ENCODE results near the gene SLC5A2. TPM values are rescaled to one million over a fixed set of nuclear protein-coding genes. Genes with fewer than 3 reads are reported as not detected.

SLC5A2 gene
- total and polyA plus RNA-seq, 2 experiments from 2014 or later, result 0.36 to 4.9 TPM

GRCh38 chr16:31530405-31530804 is 47.5 kb downstream of the SLC5A2 start:
- Histone ChIP-seq H3K36me3 (no peaks in the 10 kb centered on the region), H3K9me3 (ENCODE audit: low read depth) (no peaks in the 10 kb centered on the region), H3K27ac (no peak overlapping the region), H3K27me3 (peaks cover 43% of the 10 kb centered on the region), H3K4me3 (no peak overlapping the region), H3K4me1 (ENCODE audit: low read depth) (no peaks in the 10 kb centered on the region)
- no peak for DNase-seq (ENCODE audit: low read depth in 1 of 2, low spot score in 1 of 2)
- no peak for TF ChIP-seq CTCF (IDR thresholded peaks at IDR 0.05; ENCODE audit: low read depth, low read length)

GRCh38 chr16:31531096-31531495 is 48.2 kb downstream of the SLC5A2 start:
- no peaks in the 10 kb centered on the region for H3K4me1 ChIP-seq (ENCODE audit: low read depth)
- DNase-seq (ENCODE audit: low read depth in 1 of 2, low spot score in 1 of 2), result no peak
- no peak for TF ChIP-seq CTCF (IDR thresholded peaks at IDR 0.05; ENCODE audit: low read depth, low read length)
- H3K27me3 ChIP-seq, result peaks cover 43% of the 10 kb centered on the region
- no peak overlapping the region for H3K27ac ChIP-seq
- no peak overlapping the region for H3K4me3 ChIP-seq
- H3K36me3 ChIP-seq, result no peaks in the 10 kb centered on the region
- H3K9me3 ChIP-seq (ENCODE audit: low read depth), result no peaks in the 10 kb centered on the region

GRCh38 chr16:31532120-31532519 is 49.2 kb downstream of the SLC5A2 start:
- peaks cover 41% of the 10 kb centered on the region for H3K27me3 ChIP-seq
- TF ChIP-seq CTCF (IDR thresholded peaks at IDR 0.05; ENCODE audit: low read depth, low read length), result no peak
- H3K27ac ChIP-seq, result no peak overlapping the region
- H3K36me3 ChIP-seq, result no peaks in the 10 kb centered on the region
- H3K4me1 ChIP-seq (ENCODE audit: low read depth), result no peaks in the 10 kb centered on the region
- H3K4me3 ChIP-seq, result no peak overlapping the region
- no peak for DNase-seq (ENCODE audit: low read depth in 1 of 2, low spot score in 1 of 2)
- no peaks in the 10 kb centered on the region for H3K9me3 ChIP-seq (ENCODE audit: low read depth)

GRCh38 chr16:31532896-31533295 is 50.0 kb downstream of the SLC5A2 start:
- Histone ChIP-seq H3K27me3 (peaks cover 33% of the 10 kb centered on the region), H3K9me3 (ENCODE audit: low read depth) (no peaks in the 10 kb centered on the region), H3K4me3 (no peak overlapping the region)

GRCh38 chr16:31535737-31536136 is 52.8 kb downstream of the SLC5A2 start:
- DNase-seq (ENCODE audit: low read depth in 1 of 2, low spot score in 1 of 2), result no peak
- H3K27me3 ChIP-seq, result peaks cover 5% of the 10 kb centered on the region
- H3K9me3 ChIP-seq (ENCODE audit: low read depth), result no peaks in the 10 kb centered on the region
- H3K4me3 ChIP-seq, result no peak overlapping the region
- no peak overlapping the region for H3K27ac ChIP-seq
- H3K4me1 ChIP-seq (ENCODE audit: low read depth), result no peaks in the 10 kb centered on the region
- no peaks in the 10 kb centered on the region for H3K36me3 ChIP-seq
- TF ChIP-seq CTCF (IDR thresholded peaks at IDR 0.05; ENCODE audit: low read depth, low read length), result no peak

More at GRCh38 chr16:31532896-31533295, 50.0 kb downstream of the SLC5A2 start:
- Histone ChIP-seq H3K27ac (no peak overlapping the region), H3K4me1 (ENCODE audit: low read depth) (no peaks in the 10 kb centered on the region), H3K36me3 (no peaks in the 10 kb centered on the region)
- DNase-seq (ENCODE audit: low read depth in 1 of 2, low spot score in 1 of 2), result no peak
- no peak for TF ChIP-seq CTCF (IDR thresholded peaks at IDR 0.05; ENCODE audit: low read depth, low read length)

Data from cardiac muscle cell (in vitro differentiated cells and primary cell).